Head of caudate nucleus (tissue), 42 donors: Measurements from ENCODE around the gene TIMM22.
"Not testable (repeated sequence)": the region's sequence is repeated elsewhere in the genome, so short reads cannot be mapped to it uniquely, and the experiment has no call there.

Experiments used
- DNase-seq, 42 donors: peaks; one replicate each; pipeline versions ENCODE4 v3.0.0 to v3.0.0-alpha.2; 2020 to 2021; ENCODE audit warnings: mixed read lengths in 7 of 42
- intact Hi-C: fragments of 100-400 bp; cut with DNase I; formaldehyde crosslinking; loops from one replicate; pipeline ENCODE4 v1.15.0; 2022

The TIMM22 gene

GRCh38 chr17:969811-970355 is 27.0 kb upstream of the TIMM22 start:
- DNase-seq: no peak
- intact Hi-C loops: no loop called here

- no peak for DNase-seq
- intact Hi-C loops: no loop called here
Observed at GRCh38 chr17:970364-970763, 26.6 kb upstream of the TIMM22 start.

GRCh38 chr17:971861-972260 is 25.1 kb upstream of the TIMM22 start:
- intact Hi-C loops, DNase-seq: not testable (repeated sequence)

GRCh38 chr17:973053-973452 is 23.9 kb upstream of the TIMM22 start:
- no peak for DNase-seq
- intact Hi-C loops: no loop called here

- intact Hi-C loops, DNase-seq: not testable (repeated sequence)
Observed at GRCh38 chr17:974778-975177, 22.2 kb upstream of the TIMM22 start.

- peak in 26 of 42 donors; percentile 6 to 52 (median 32) for DNase-seq
- intact Hi-C loops: no loop called here
Observed at GRCh38 chr17:975371-975915, 21.5 kb upstream of the TIMM22 start.

- no peak for DNase-seq
- intact Hi-C loops: no loop called here
Observed at GRCh38 chr17:976312-976711, 20.6 kb upstream of the TIMM22 start.

- intact Hi-C loops: no loop called here
- no peak for DNase-seq
Observed at GRCh38 chr17:977166-977565, 19.8 kb upstream of the TIMM22 start.

GRCh38 chr17:978103-979093 is 18.5 kb upstream of the TIMM22 start:
- no peak for DNase-seq
- intact Hi-C loops: no loop called here

- intact Hi-C loops: no loop called here
- DNase-seq: no peak
Observed at GRCh38 chr17:979212-979538, 17.8 kb upstream of the TIMM22 start.

- DNase-seq: peak; percentile 27 to 95 (median 88)
- intact Hi-C loops: loop anchor here (2.0 kb wide), 1 partner anchor 185 kb away; no protein-coding TSS in a partner anchor
Observed at GRCh38 chr17:979539-980405, 17.2 kb upstream of the TIMM22 start, which contains the start of gene NXN. Gene NXN (minus strand): TSS chr17:979776.

GRCh38 chr17:980406-981291 is 16.3 kb upstream of the TIMM22 start:
- intact Hi-C loops: loop anchor here (2.0 kb wide), 1 partner anchor 186 kb away; no protein-coding TSS in a partner anchor
- peak; percentile 62 to 92 (median 80) for DNase-seq

GRCh38 chr17:981292-981658 is 15.7 kb upstream of the TIMM22 start:
- no peak for DNase-seq
- intact Hi-C loops: loop anchor here (2.0 kb wide), 1 partner anchor 186 kb away; no protein-coding TSS in a partner anchor

GRCh38 chr17:983921-984320 is 13.0 kb upstream of the TIMM22 start:
- DNase-seq: no peak
- intact Hi-C loops: no loop called here

- no peak for DNase-seq
- intact Hi-C loops: no loop called here
Observed at GRCh38 chr17:986322-986929, 10.5 kb upstream of the TIMM22 start.

GRCh38 chr17:987931-988330 is 9.0 kb upstream of the TIMM22 start:
- intact Hi-C loops: no loop called here
- DNase-seq: no peak

- DNase-seq: no peak
- intact Hi-C loops: no loop called here
Observed at GRCh38 chr17:988561-988960, 8.4 kb upstream of the TIMM22 start.

- intact Hi-C loops: no loop called here
- DNase-seq: no peak
Observed at GRCh38 chr17:992933-993332, 4.0 kb upstream of the TIMM22 start.
